B cell (primary cell): Measurements from ENCODE around the gene SLC24A1. TPM values are rescaled to one million over a fixed set of nuclear protein-coding genes. Genes with fewer than 3 reads are reported as not detected.

Experiments used
- ATAC-seq: fragments of 200-7000 bp; cut with Tn5 transposase; one replicate; pipeline ENCODE4 v1.10.0; 2021; ENCODE audit warnings: low read depth, mild to moderate bottlenecking, moderate number of reproducible peaks, moderate library complexity
- CTCF ChIA-PET: fragments of 350-600 bp; sonication (Branson Sonifier 250); formaldehyde crosslinking; loops from one replicate; lab custom pipeline; 2021; ENCODE audit warnings: antibody characterized with exemption, inconsistent platforms; lab: Charles Lee
- POLR2A ChIA-PET: fragments of 350-600 bp; sonication (Branson Sonifier 250); formaldehyde crosslinking; loops from one replicate; lab custom pipeline; 2021; ENCODE audit warnings: antibody characterized with exemption; lab: Charles Lee
- DNase-seq: peaks from one replicate; pipeline ENCODE4 v3.0.0; 2013
- H2AFZ ChIP-seq: 2 replicates; pipeline ENCODE4 v1.6.1; 2012; ENCODE audit warnings: mild to moderate bottlenecking, low read depth, low read length; ENCODE audit not compliant: insufficient read depth, poor library complexity, severe bottlenecking
- H3K27ac ChIP-seq, 2 donors: 1 replicate in 1 of 2; 2 replicates in 1 of 2; pipeline ENCODE4 v1.5.1; 2012 to 2013; ENCODE audit warnings: low read length in 2 of 2, mild to moderate bottlenecking in 2 of 2, moderate library complexity in 1 of 2
- H3K27me3 ChIP-seq, 4 experiments: fragments of 200-600 bp in 1 of 4; sonication (generic) in 1 of 4; replicated peaks in 1 of 4; 1 replicate in 2 of 4; 2 replicates in 2 of 4; pipeline versions ENCODE4 v1.6.1 to v1.7.0; 2013 to 2016; ENCODE audit warnings: low read length in 3 of 4, mild to moderate bottlenecking in 2 of 4, mixed read lengths in 1 of 4, moderate library complexity in 1 of 4; ENCODE audit not compliant: insufficient read depth in 4 of 4, control insufficient read depth in 3 of 4; ENCODE audit errors: control extremely low read depth in 1 of 4
- H3K36me3 ChIP-seq, 2 experiments: replicated peaks in 1 of 2; 1 replicate in 1 of 2; 2 replicates in 1 of 2; pipeline versions ENCODE4 v1.6.1 to v1.7.1; 2013; ENCODE audit warnings: low read length in 1 of 2; ENCODE audit not compliant: insufficient read depth in 2 of 2, control insufficient read depth in 1 of 2; ENCODE audit errors: control extremely low read depth in 1 of 2, extremely low read depth in 1 of 2
- H3K4me1 ChIP-seq, 2 donors: fragments of 200-600 bp in 1 of 2; sonication (generic) in 1 of 2; 1 replicate in 1 of 2; 2 replicates in 1 of 2; pipeline versions ENCODE4 v1.5.1 to v1.6.1; 2013 to 2017; ENCODE audit warnings: low read length in 2 of 2; ENCODE audit not compliant: control insufficient read depth in 2 of 2, insufficient read depth in 2 of 2
- H3K4me2 ChIP-seq: replicated peaks from 2 replicates; pipeline ENCODE3; 2012; ENCODE audit warnings: mild to moderate bottlenecking, low read depth, low read length; ENCODE audit not compliant: poor library complexity, severe bottlenecking
- H3K4me3 ChIP-seq, 5 experiments: fragments of 200-600 bp in 1 of 5; sonication (generic) in 1 of 5; 1 replicate in 3 of 5; 2 replicates in 2 of 5; pipeline versions ENCODE4 v1.5.1 to v1.7.0; 2011 to 2016; ENCODE audit warnings: low read length in 4 of 5, mild to moderate bottlenecking in 4 of 5, low read depth in 2 of 5, control low read depth in 1 of 5, moderate library complexity in 1 of 5; ENCODE audit not compliant: insufficient read depth in 1 of 5; ENCODE audit errors: control extremely low read depth in 1 of 5, extremely low read depth in 1 of 5
- H3K79me2 ChIP-seq: fragments of 200-600 bp; sonication (generic); one replicate; pipeline ENCODE4 v1.6.0; 2016; ENCODE audit warnings: low read length; ENCODE audit not compliant: control insufficient read depth, insufficient read depth
- H3K9ac ChIP-seq: fragments of 200-600 bp; sonication (generic); 2 replicates; pipeline ENCODE4 v1.6.1; 2017; ENCODE audit warnings: mild to moderate bottlenecking, low read length, moderate library complexity
- H3K9me3 ChIP-seq, 3 donors: one replicate each; pipeline versions ENCODE4 v1.6.1 to v1.7.1; 2013; ENCODE audit warnings: low read length in 2 of 3; ENCODE audit not compliant: control insufficient read depth in 2 of 3, insufficient read depth in 1 of 3; ENCODE audit errors: control extremely low read depth in 1 of 3
- H4K20me1 ChIP-seq: 2 replicates; pipeline ENCODE4 v1.6.0; 2012; ENCODE audit warnings: mild to moderate bottlenecking, low read length; ENCODE audit not compliant: insufficient read depth, control insufficient read depth, poor library complexity, severe bottlenecking
- H3K27ac Mint-ChIP-seq: one replicate; pipeline ENCODE4 v1.8.0; 2021; ENCODE audit warnings: mixed read lengths
- H3K27me3 Mint-ChIP-seq: one replicate; pipeline ENCODE4 v1.8.0; 2021; ENCODE audit warnings: mixed read lengths
- H3K4me1 Mint-ChIP-seq: one replicate; pipeline ENCODE4 v1.8.0; 2021; ENCODE audit warnings: mixed read lengths
- H3K4me3 Mint-ChIP-seq: one replicate; pipeline ENCODE4 v1.8.0; 2021; ENCODE audit warnings: mixed read lengths
- H3K9me3 Mint-ChIP-seq: one replicate; pipeline ENCODE4 v1.8.0; 2022; ENCODE audit warnings: mixed read lengths; ENCODE audit not compliant: insufficient read depth
- CTCF ChIP-seq: fragments of 200-600 bp; IDR thresholded peaks from one replicate; pipeline ENCODE4 v1.8.0; 2022; ENCODE audit warnings: antibody characterized with exemption, mild to moderate bottlenecking
- EZH2 ChIP-seq: IDR thresholded peaks from 2 replicates; pipeline ENCODE4 v1.6.1; 2012; ENCODE audit warnings: borderline replicate concordance, low read depth, mild to moderate bottlenecking, moderate library complexity, low read length; ENCODE audit not compliant: insufficient read depth, poor library complexity, severe bottlenecking
- WGBS: methylation state at CpG from one replicate; pipeline ENCODE4 v1.1.5; 2013; ENCODE audit warnings: missing lambda C conversion rate; ENCODE audit not compliant: insufficient coverage; 5-methylcytosine and 5-hydroxymethylcytosine counted together
- intact Hi-C: fragments of 100-400 bp; cut with micrococcal nuclease; formaldehyde crosslinking; loops from one replicate; pipeline ENCODE4 v1.10.0; 2022
- polyA minus RNA-seq: library from RNA; depleted of rRNA, polyadenylated mRNA; stranded (reverse); fragments of >200 nt; gene quantifications from 2 replicates; pipeline ENCODE4 v1.2.3, GENCODE V29; 2012
- polyA plus RNA-seq: library from polyadenylated mRNA; depleted of rRNA; stranded (reverse); fragments of >200 nt; gene quantifications from 2 replicates; pipeline ENCODE4 v1.2.3, GENCODE V29; 2012
- total RNA-seq, 2 donors: library from RNA; stranded (reverse); fragments of 120-200 nt in 1 of 2; gene quantifications; 1 replicate in 1 of 2; 2 replicates in 1 of 2; pipeline versions ENCODE4 v1.2.3 to v1.2.4, GENCODE V29; 2013 to 2022

The SLC24A1 gene
- 6.7 and 8.0 TPM in 2 replicates for total RNA-seq
- total RNA-seq (2013): 2.6 TPM
- 1.7 and 1.8 TPM in 2 replicates for polyA plus RNA-seq
- 2.3 and 3.1 TPM in 2 replicates for polyA minus RNA-seq

DNA sequence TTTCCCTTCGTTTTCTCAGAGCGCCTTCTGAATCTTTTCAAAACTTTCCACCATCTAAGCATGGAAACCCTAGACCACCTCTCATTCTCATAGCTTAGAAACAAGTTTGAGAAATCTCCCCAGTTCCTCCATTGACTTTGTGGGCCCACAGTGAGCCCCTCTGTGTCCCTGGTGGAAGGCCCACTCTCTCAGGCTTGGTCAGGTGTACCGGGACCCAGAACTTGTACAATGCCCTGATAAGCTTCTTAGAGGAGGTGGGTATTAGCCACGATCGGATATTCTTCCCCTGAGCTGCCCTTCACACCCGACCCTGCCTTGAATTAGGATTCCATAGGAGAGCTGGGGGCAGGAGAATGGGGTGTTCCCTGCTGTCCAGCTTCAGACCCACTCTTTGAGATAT lies at the start of gene SLC24A1:
Gene SLC24A1, plus strand, starts transcription at position 301 of the 400 bp plus-strand sequence. CDS start 2,143 bp downstream, outside the sequence.
- ChIA-PET CTCF (interaction anchor here (0.7 to 0.8 kb wide), 2 partner anchors 17 to 245 kb away, joined by 3 read pairs; no protein-coding TSS in a partner anchor), POLR2A (no interaction called here)
- DNase-seq (no peak), ATAC-seq (no peak)
- no peak within 1 kb of the TSS for H2AFZ ChIP-seq
- H3K9me3 ChIP-seq: no peaks in the 10 kb centered on the region
- H4K20me1 ChIP-seq: no peaks in the 10 kb centered on the region
- no peaks in the 10 kb centered on the region for H3K4me1 Mint-ChIP-seq
- intact Hi-C loops: no loop called here
- no peaks in the 10 kb centered on the region for H3K27me3 ChIP-seq
- no peaks in the 10 kb centered on the region for H3K79me2 ChIP-seq
- no peak within 1 kb of the TSS for H3K4me2 ChIP-seq
- H3K4me3 Mint-ChIP-seq: no peak within 1 kb of the TSS
- H3K9me3 Mint-ChIP-seq: no peaks in the 10 kb centered on the region
- H3K27me3 Mint-ChIP-seq: no peaks in the 10 kb centered on the region
- H3K36me3 ChIP-seq: no peaks in the 10 kb centered on the region
- no peak within 1 kb of the TSS for H3K27ac Mint-ChIP-seq
- H3K4me1 ChIP-seq: no peaks in the 10 kb centered on the region
- 92% methylated on average over 3 of the region's 6 CpGs for WGBS
- TF ChIP-seq CTCF: no peak
- no peak for TF ChIP-seq EZH2
- H3K9ac ChIP-seq: no peak within 1 kb of the TSS
- no peak within 1 kb of the TSS for H3K27ac ChIP-seq
- H3K4me3 ChIP-seq: no peak within 1 kb of the TSS

GRCh38 chr15:65571971-65572370 lies 49.8 kb upstream of the SLC24A1 start:
- Histone ChIP-seq H2AFZ (no peak overlapping the region), H3K36me3 (peaks cover 2 to 17% of the 10 kb centered on the region in 2 experiments), H3K27me3 (no peaks in the 10 kb centered on the region), H3K79me2 (no peaks in the 10 kb centered on the region), H3K4me1 (no peaks in the 10 kb centered on the region), H3K27ac (no peak overlapping the region), H3K4me2 (no peak overlapping the region), H3K9ac (no peak overlapping the region), H3K4me3 (no peak overlapping the region), H4K20me1 (no peaks in the 10 kb centered on the region), H3K9me3 (peaks cover 0 to 2% (median 0%) of the 10 kb centered on the region in 3 donors)
- TF ChIP-seq CTCF (no peak), EZH2 (no peak)
- Mint-ChIP-seq H3K27me3 (no peaks in the 10 kb centered on the region), H3K27ac (no peak overlapping the region), H3K4me1 (no peaks in the 10 kb centered on the region), H3K9me3 (no peaks in the 10 kb centered on the region), H3K4me3 (no peak overlapping the region)
- no peak for ATAC-seq
- CTCF ChIA-PET: no interaction called here
- no peak for DNase-seq
- no CpG with 5 or more reads among the region's 2 CpGs for WGBS
- POLR2A ChIA-PET: no interaction called here
- intact Hi-C loops: no loop called here
